ENCODE measurements around the gene DPM3.
"Not testable (repeated sequence)": the region's sequence is repeated elsewhere in the genome, so short reads cannot be mapped to it uniquely, and the experiment has no call there.

The DPM3 gene

DNA sequence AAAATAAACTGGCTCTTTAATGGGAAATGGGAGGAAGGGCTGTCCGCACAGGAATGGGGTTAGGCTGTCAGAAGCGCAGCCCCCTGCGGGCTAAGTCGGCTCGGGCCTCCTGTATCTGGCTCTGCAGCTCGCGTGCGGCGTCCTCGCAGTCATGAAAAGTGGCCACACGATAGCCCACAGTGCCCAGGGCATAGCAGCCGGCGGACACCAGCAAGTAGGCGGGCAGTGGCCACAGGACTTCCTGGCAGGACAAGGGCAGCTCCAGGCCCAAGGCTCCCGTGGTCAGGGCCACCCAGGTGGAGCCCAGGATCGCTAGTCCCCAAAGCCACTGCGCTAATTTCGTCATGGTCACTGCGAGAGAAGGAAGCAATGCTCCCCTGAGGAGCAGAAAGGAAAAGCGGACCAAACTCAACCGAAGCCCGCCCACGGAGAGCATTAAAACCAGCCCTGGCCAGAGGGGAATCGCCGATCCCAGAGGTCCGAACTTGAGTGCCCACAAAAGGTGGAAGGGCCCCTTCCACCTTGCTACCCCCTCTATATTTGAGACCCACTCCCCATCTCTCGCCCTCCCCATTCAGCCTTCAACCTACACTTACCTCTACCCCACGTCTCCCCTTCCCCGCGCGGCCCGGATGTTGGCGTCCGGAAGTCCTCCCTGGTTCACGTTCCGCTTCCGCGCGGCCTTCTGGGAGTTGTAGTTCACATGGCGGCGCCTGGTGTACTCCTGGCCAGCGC lies at the start of gene DPM3:
Gene DPM3, minus strand, starts transcription at position 637 of the 735 bp plus-strand sequence. Its CDS starts 291 bp downstream, at position 346.
- peaks cover 4% of the 10 kb centered on the region for H3K4me1 ChIP-seq (ENCODE audit: control insufficient read depth, insufficient read depth, low read length)
- peak within 1 kb of the TSS; percentile 92 for H3K27ac ChIP-seq (ENCODE audit: low read depth, low read length)
- no peaks in the 10 kb centered on the region for H3K36me3 ChIP-seq (ENCODE audit: control insufficient read depth, insufficient read depth, low read length)
- H3K9ac ChIP-seq (ENCODE audit: low read length): peak within 1 kb of the TSS; percentile 94
- peak within 1 kb of the TSS; percentile 91 for H3K4me3 ChIP-seq (ENCODE audit: low read length)
- no peaks in the 10 kb centered on the region for H3K27me3 ChIP-seq (ENCODE audit: control insufficient read depth, insufficient read depth, low read length)

DNA sequence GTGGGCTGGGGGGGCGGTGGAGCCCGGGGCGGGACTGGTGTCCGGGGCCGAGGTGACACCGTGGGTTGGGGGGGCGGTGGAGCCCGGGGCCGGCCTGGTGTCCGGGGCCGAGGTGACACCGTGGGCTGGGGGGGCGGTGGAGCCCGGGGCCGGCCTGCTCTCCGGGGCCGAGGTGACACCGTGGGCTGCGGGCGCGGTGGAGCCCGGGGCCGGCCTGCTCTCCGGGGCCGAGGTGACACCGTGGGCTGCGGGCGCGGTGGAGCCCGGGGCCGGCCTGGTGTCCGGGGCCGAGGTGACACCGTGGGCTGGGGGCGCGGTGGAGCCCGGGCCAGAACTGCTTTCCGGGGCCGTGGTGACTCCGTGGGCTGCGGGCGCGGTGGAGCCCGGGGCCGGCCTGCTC lies 49.6 kb upstream of the DPM3 start:
- H3K4me3 ChIP-seq (ENCODE audit: low read length); H3K9ac ChIP-seq (ENCODE audit: low read length); H3K27me3 ChIP-seq (ENCODE audit: control insufficient read depth, insufficient read depth, low read length); H3K27ac ChIP-seq (ENCODE audit: low read depth, low read length); H3K36me3 ChIP-seq (ENCODE audit: control insufficient read depth, insufficient read depth, low read length): not testable (repeated sequence)
- peaks cover 14% of the 10 kb centered on the region for H3K4me1 ChIP-seq (ENCODE audit: control insufficient read depth, insufficient read depth, low read length)

DNA sequence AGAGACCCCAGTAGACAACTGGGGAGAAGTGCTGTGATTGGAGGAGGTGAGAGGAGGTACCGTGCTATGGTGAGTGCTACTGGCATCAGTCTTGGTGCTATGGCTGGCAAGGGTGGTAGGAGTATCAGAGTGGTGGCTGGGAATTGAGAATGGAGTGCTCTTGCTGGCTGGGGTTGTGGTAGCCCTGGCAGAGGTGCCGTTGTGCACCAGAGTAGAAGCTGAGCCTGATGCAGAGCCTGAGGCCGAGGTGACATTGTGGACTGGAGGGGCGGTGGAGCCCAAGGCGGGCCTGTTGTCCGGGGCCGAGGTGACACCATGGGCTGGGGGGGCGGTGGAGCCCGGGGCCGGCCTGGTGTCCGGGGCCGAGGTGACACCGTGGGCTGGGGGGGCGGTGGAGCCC lies 47.9 kb upstream of the DPM3 start:
- H3K36me3 ChIP-seq (ENCODE audit: control insufficient read depth, insufficient read depth, low read length): no peaks in the 10 kb centered on the region
- no peak overlapping the region for H3K9ac ChIP-seq (ENCODE audit: low read length)
- H3K4me3 ChIP-seq (ENCODE audit: low read length): no peak overlapping the region
- H3K27ac ChIP-seq (ENCODE audit: low read depth, low read length): no peak overlapping the region
- H3K27me3 ChIP-seq (ENCODE audit: control insufficient read depth, insufficient read depth, low read length): no peaks in the 10 kb centered on the region
- peaks cover 4% of the 10 kb centered on the region for H3K4me1 ChIP-seq (ENCODE audit: control insufficient read depth, insufficient read depth, low read length)

DNA sequence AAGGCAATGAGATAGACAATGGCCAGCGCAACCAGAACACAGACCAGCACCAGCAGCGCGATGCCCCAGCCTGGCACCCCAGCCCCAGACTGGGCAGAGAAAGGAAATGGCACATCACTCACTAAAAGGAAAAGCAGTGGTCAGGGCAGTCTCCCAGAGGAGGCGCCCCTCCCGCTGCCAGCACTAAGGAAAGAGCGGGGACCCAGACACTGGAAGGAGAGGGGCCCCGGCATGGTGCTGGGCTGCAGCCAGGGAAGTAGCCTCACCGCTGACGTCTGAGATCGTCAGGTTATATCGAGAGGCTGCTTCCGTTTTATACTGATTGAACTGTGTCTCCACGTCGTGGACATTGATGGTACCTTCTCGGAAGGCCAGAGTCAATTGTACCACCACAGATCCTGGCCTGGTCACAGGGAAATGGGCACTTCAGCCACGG lies 47.1 kb upstream of the DPM3 start:
- Histone ChIP-seq H3K36me3 (ENCODE audit: control insufficient read depth, insufficient read depth, low read length) (no peaks in the 10 kb centered on the region), H3K4me1 (ENCODE audit: control insufficient read depth, insufficient read depth, low read length) (no peaks in the 10 kb centered on the region), H3K27me3 (ENCODE audit: control insufficient read depth, insufficient read depth, low read length) (no peaks in the 10 kb centered on the region), H3K27ac (ENCODE audit: low read depth, low read length) (no peak overlapping the region), H3K9ac (ENCODE audit: low read length) (no peak overlapping the region), H3K4me3 (ENCODE audit: low read length) (no peak overlapping the region)

DNA sequence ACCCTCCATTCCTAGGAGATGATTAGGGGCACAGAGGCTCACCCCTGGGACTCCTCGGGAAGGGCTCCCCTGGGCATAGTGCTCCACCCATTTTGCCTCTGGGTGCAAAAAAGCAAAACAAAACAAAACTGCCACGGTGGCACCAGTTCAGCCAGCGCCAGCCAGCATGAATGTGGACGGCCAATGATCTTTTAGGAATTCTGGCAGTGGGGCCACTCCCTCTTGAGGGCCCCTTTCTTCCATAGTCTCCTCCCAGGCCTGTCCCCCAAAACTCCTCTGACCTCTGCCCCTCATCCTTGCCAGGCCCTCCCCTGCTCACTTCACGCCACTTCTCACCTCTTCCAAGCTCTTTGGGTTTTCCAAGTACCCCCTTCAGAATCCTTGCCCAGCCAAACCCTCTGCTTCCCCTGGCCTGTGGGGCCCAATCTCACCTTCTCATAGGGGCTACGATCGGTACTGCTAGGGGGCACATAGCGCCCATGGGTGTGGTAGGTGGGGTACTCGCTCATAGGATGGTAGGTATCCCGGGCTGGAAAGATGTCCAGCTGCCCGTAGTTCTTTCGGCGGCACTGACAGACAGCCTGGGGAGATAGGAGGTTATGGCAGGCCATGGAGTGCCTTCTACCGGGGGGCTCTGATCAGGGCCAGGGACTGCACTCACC lies 46.6 kb upstream of the DPM3 start:
- no peaks in the 10 kb centered on the region for H3K27me3 ChIP-seq (ENCODE audit: control insufficient read depth, insufficient read depth, low read length)
- H3K36me3 ChIP-seq (ENCODE audit: control insufficient read depth, insufficient read depth, low read length): no peaks in the 10 kb centered on the region
- no peak overlapping the region for H3K27ac ChIP-seq (ENCODE audit: low read depth, low read length)
- no peaks in the 10 kb centered on the region for H3K4me1 ChIP-seq (ENCODE audit: control insufficient read depth, insufficient read depth, low read length)
- H3K9ac ChIP-seq (ENCODE audit: low read length): no peak overlapping the region
- H3K4me3 ChIP-seq (ENCODE audit: low read length): no peak overlapping the region

DNA sequence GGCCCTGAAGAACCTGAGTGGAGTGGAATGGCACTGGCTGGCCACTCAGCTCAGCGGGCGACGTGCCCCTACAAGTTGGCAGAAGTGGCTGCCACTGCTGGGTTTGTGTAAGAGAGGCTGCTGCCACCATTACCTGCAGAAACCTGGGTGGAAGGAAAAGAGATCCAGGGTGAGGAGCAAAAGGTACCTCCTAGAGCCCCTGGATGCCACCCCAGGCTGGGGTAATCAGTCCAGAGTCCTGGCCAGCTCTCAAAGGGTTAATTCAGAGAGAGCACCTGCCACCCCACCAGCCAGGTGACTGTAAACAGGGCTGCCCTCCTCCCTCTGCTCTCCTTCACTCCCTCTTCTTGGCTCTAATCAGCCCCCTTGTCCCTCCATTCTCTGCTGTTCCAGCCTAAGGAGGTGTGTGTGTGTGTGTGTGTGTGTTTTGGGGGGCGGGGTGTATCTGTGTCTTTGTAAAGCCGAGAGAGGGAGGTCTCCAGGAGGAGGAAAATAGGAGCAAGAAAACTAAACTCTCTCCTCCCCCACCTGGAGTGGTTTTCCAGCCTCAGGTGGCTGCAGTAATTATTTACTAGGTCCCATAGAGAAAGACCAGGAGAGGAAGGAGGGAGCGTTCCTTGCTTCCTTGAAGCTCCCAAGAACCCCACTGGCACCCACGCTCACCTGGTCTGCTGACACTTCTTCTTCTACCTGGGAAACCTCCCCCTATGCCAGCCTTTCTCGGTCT lies 45.9 kb upstream of the DPM3 start:
- Histone ChIP-seq H3K27ac (ENCODE audit: low read depth, low read length) (no peak overlapping the region), H3K4me1 (ENCODE audit: control insufficient read depth, insufficient read depth, low read length) (no peaks in the 10 kb centered on the region), H3K4me3 (ENCODE audit: low read length) (no peak overlapping the region), H3K9ac (ENCODE audit: low read length) (no peak overlapping the region), H3K27me3 (ENCODE audit: control insufficient read depth, insufficient read depth, low read length) (no peaks in the 10 kb centered on the region), H3K36me3 (ENCODE audit: control insufficient read depth, insufficient read depth, low read length) (no peaks in the 10 kb centered on the region)

DNA sequence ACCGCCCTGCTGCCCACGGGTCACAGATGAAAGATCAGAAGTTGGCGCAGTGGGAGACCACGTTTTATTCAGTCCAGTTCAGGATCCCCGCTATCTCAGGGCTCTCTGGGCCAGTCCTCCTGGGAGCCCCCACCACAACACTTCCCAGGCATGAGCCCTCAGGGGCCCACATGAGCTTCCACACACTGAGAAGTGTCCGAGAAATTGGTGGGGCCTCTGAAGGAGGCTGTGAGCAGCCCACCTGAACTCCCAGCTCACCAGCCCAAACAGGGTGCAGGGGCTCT lies 45.4 kb upstream of the DPM3 start:
- Histone ChIP-seq H3K27ac (ENCODE audit: low read depth, low read length) (no peak overlapping the region), H3K4me3 (ENCODE audit: low read length) (no peak overlapping the region), H3K9ac (ENCODE audit: low read length) (no peak overlapping the region), H3K36me3 (ENCODE audit: control insufficient read depth, insufficient read depth, low read length) (no peaks in the 10 kb centered on the region), H3K4me1 (ENCODE audit: control insufficient read depth, insufficient read depth, low read length) (no peaks in the 10 kb centered on the region), H3K27me3 (ENCODE audit: control insufficient read depth, insufficient read depth, low read length) (no peaks in the 10 kb centered on the region)

DNA sequence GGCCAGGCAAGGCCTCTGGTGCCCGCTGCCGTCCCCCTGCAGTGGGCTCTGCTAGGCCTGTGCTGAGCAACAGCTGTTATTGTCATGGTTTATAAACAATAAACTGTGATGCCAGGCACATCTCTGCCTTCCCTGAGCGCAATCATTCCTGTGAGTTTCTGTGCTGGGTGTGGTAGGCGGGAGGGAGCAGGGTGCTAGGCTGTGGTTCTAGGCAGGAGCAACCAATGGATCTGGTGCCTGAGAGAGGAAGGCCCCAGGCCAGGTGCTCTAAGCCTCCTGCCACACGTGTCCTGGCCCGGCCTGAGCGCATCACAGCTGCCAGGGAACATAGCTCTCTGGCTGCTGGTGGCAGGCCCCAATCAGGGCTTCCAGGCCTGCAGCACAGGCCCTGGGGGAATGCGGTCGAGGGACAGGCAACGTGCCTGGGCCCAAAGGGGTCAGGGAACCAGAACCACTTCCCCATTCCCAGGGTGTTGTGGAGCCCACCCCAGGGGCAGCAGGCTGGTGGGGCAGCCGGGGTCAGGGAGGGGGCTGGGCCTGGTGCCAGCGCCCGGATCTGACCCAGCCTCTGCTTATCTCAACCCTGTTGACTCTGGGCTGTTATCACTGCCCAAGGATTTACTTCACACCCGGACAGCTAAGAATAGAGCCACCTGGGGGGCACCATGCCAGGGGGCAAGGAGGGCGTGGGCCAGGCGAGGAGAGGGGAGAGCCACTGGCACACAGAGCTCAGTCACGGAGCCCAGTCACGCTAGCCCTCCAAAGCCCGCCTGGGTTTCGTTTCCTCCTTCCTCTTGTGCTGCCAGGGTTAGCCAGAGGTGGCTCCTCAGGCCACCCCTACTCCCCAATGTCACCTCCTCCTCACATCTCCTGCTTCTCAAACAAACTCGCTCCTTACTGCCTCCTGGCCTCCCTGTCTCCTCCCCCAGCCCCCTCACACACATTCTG lies 44.8 kb upstream of the DPM3 start:
- H3K27ac ChIP-seq (ENCODE audit: low read depth, low read length): no peak overlapping the region
- no peak overlapping the region for H3K9ac ChIP-seq (ENCODE audit: low read length)
- H3K36me3 ChIP-seq (ENCODE audit: control insufficient read depth, insufficient read depth, low read length): no peaks in the 10 kb centered on the region
- H3K4me1 ChIP-seq (ENCODE audit: control insufficient read depth, insufficient read depth, low read length): no peaks in the 10 kb centered on the region
- no peaks in the 10 kb centered on the region for H3K27me3 ChIP-seq (ENCODE audit: control insufficient read depth, insufficient read depth, low read length)
- no peak overlapping the region for H3K4me3 ChIP-seq (ENCODE audit: low read length)

DNA sequence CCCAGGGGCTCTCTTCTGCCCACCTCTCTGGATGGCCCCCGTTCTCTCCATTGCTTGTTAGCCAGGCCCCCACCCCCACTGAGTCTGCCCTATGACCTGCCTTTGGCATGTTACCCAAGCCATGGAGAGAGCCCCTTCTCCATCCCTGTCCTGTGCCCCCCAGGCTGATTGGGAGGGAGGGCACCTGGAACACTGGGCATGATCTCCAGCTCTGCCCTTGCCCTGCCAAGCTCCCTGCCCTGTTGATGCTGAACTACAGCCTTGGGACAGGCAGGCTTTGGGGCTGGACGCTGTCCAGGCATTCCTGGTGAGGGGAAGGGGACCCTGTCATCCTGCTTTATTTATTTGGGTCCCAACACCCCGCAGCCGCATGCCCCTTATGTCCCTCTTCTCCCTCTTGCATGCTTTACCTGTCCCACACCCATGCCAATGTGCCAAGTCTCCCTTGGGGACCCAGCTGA lies 44.0 kb upstream of the DPM3 start:
- Histone ChIP-seq H3K9ac (ENCODE audit: low read length) (no peak overlapping the region), H3K27ac (ENCODE audit: low read depth, low read length) (no peak overlapping the region), H3K4me1 (ENCODE audit: control insufficient read depth, insufficient read depth, low read length) (no peaks in the 10 kb centered on the region), H3K4me3 (ENCODE audit: low read length) (no peak overlapping the region), H3K36me3 (ENCODE audit: control insufficient read depth, insufficient read depth, low read length) (no peaks in the 10 kb centered on the region), H3K27me3 (ENCODE audit: control insufficient read depth, insufficient read depth, low read length) (no peaks in the 10 kb centered on the region)

- Histone ChIP-seq H3K4me1 (ENCODE audit: control insufficient read depth, insufficient read depth, low read length) (no peaks in the 10 kb centered on the region), H3K9ac (ENCODE audit: low read length) (no peak overlapping the region), H3K27me3 (ENCODE audit: control insufficient read depth, insufficient read depth, low read length) (no peaks in the 10 kb centered on the region), H3K4me3 (ENCODE audit: low read length) (no peak overlapping the region), H3K36me3 (ENCODE audit: control insufficient read depth, insufficient read depth, low read length) (no peaks in the 10 kb centered on the region), H3K27ac (ENCODE audit: low read depth, low read length) (no peak overlapping the region)
Observed at GRCh38 chr1:155183775-155184221, 43.5 kb upstream of the DPM3 start.

DNA sequence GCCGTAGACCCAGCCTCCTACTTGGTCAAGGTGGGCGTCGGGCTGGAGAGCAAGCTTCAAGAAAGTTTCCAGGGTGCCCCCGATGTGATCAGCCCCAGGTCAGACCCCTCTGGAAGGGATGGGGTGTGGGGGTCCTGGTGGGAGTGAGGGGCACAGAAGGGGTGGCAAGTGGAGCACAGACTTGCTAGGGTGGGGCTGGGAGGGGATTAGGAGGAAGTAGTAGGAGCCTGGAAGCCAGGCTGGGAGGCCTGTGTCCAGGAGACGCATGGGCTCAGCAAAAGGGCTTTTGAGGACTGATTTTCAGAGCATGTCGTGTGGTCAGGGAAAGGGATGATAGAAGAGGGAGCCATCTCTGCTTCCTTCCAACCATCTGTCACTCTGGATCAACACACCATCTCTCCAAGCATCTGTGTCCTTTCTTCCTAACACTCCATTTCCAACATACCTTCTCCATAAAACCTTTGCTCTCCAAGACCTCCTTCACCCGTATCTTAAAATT lies 41.8 kb upstream of the DPM3 start:
- no peaks in the 10 kb centered on the region for H3K36me3 ChIP-seq (ENCODE audit: control insufficient read depth, insufficient read depth, low read length)
- no peaks in the 10 kb centered on the region for H3K4me1 ChIP-seq (ENCODE audit: control insufficient read depth, insufficient read depth, low read length)
- H3K27ac ChIP-seq (ENCODE audit: low read depth, low read length): no peak overlapping the region
- no peaks in the 10 kb centered on the region for H3K27me3 ChIP-seq (ENCODE audit: control insufficient read depth, insufficient read depth, low read length)
- H3K4me3 ChIP-seq (ENCODE audit: low read length): no peak overlapping the region
- H3K9ac ChIP-seq (ENCODE audit: low read length): no peak overlapping the region
